ENCODE measurements around the gene HIGD1C. TPM values are rescaled to one million over a fixed set of nuclear protein-coding genes. Genes with fewer than 3 reads are reported as not detected.
"Not testable (repeated sequence)": the region's sequence is repeated elsewhere in the genome, so short reads cannot be mapped to it uniquely, and the experiment has no call there.

The HIGD1C gene
- total and polyA plus RNA-seq, 2 experiments from 2014 or later: not detected

DNA sequence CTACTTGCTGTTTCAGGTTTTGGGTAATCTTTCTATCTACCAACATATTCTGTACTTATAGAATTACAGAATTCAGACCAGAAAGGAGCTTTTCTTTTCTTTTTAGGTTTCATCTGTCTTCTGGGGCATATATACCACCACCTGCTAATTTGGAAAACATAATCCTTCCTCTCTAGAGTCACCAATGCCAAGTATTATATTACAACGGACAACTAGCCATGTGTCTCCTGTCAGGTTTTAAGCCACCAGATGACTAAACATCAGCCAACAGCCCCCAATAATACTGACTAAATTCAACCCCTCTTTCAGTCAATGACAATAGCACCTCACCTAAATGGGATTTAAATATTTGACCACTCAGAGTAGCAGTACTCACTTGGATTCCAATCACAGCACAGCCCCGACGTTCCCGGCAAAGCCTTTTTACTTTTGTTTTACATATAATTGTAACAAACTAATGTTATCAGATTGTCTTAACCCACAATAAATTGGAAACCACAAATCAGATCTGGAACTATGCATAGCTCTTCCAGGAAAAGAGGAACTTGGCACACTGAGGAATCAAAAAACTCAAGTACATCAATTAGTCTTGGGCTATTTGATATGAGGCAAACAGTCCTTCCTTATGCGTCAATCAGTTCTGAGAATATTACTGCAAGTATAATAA lies 60.4 kb downstream of the HIGD1C start:
- H4K20me1 ChIP-seq (ENCODE audit: insufficient read depth): 0 out of 2 replicates have a peak, but pooled peaks cover 6% of the 10 kb centered on the region

DNA sequence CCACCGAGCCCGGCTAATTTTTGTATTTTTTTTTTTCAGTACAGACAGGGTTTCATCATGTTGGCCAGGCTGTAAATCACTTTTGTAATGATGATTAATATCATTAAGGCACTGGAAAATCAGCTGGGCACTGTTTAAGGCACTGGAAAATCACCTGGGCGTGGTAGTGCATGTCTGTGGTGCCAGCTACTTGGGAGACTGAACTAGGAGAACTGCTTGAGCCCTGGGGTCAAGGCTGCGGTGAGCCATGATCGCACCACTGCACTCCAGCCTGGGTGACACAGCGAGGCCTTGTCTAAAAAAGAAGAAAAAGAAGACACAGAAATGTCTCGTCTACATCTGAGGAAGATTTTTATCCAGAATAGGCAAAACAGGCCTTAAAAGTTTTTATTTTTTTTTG lies 61.1 kb downstream of the HIGD1C start:
- H4K20me1 ChIP-seq (ENCODE audit: insufficient read depth): 0 out of 2 replicates have a peak, but pooled peaks cover 6% of the 10 kb centered on the region
- H3K9me2 ChIP-seq (ENCODE audit: insufficient read depth): no peaks in the 10 kb centered on the region
- no peaks in the 10 kb centered on the region for H3F3A ChIP-seq (ENCODE audit: insufficient read depth)
- no peaks in the 10 kb centered on the region for H3K4me1 ChIP-seq (ENCODE audit: insufficient read depth)
- no peak overlapping the region for H2AFZ ChIP-seq
- H3K27ac ChIP-seq: no peak overlapping the region
- no peaks in the 10 kb centered on the region for H3K27me3 ChIP-seq (replicated peaks; ENCODE audit: insufficient read depth)
- no peak overlapping the region for H3K4me3 ChIP-seq
- no peaks in the 10 kb centered on the region for H3K9me3 ChIP-seq (ENCODE audit: low read depth)
- in situ Hi-C loops (cut with MboI): no loop called here
- no peak overlapping the region for H3K4me2 ChIP-seq (ENCODE audit: unreplicated experiment)
- WGBS, 2 experiments (ENCODE audit: low coverage in 1 of 2, low lambda C conversion rate in 2 of 2, missing lambda C conversion rate in 2 of 2): 96 to 99% methylated on average over 7 of the region's 7 CpGs
- no peak for DNase-seq
- TF ChIP-seq EZH2 (IDR thresholded peaks at IDR 0.05; ENCODE audit: insufficient read depth, poor library complexity, severe bottlenecking) (no peak), EZH2phosphoT487 (IDR thresholded peaks at IDR 0.05; ENCODE audit: insufficient read depth, low read depth) (no peak)
- H3K9ac ChIP-seq: no peak overlapping the region
- no peaks in the 10 kb centered on the region for H3K36me3 ChIP-seq (ENCODE audit: low read depth)
- H3K79me2 ChIP-seq (ENCODE audit: insufficient read depth): peaks cover 87% of the 10 kb centered on the region

More for the DNA sequence above, 60.4 kb downstream of the HIGD1C start:
- TF ChIP-seq EZH2phosphoT487 (IDR thresholded peaks at IDR 0.05; ENCODE audit: insufficient read depth, low read depth) (no peak), EZH2 (IDR thresholded peaks at IDR 0.05; ENCODE audit: insufficient read depth, poor library complexity, severe bottlenecking) (no peak)
- Histone ChIP-seq H3K9ac (no peak overlapping the region), H3K9me2 (ENCODE audit: insufficient read depth) (no peaks in the 10 kb centered on the region), H3K4me3 (no peak overlapping the region), H2AFZ (no peak overlapping the region), H3K27me3 (replicated peaks; ENCODE audit: insufficient read depth) (no peaks in the 10 kb centered on the region), H3F3A (ENCODE audit: insufficient read depth) (no peaks in the 10 kb centered on the region), H3K36me3 (ENCODE audit: low read depth) (no peaks in the 10 kb centered on the region), H3K4me1 (ENCODE audit: insufficient read depth) (no peaks in the 10 kb centered on the region), H3K27ac (no peak overlapping the region), H3K9me3 (ENCODE audit: low read depth) (no peaks in the 10 kb centered on the region), H3K79me2 (ENCODE audit: insufficient read depth) (peaks cover 80% of the 10 kb centered on the region), H3K4me2 (ENCODE audit: unreplicated experiment) (no peak overlapping the region)
- in situ Hi-C loops (cut with MboI): no loop called here
- WGBS, 2 experiments (ENCODE audit: low coverage in 1 of 2, low lambda C conversion rate in 2 of 2, missing lambda C conversion rate in 2 of 2): 91% methylated on average over 5 of the region's 5 CpGs
- DNase-seq: no peak

DNA sequence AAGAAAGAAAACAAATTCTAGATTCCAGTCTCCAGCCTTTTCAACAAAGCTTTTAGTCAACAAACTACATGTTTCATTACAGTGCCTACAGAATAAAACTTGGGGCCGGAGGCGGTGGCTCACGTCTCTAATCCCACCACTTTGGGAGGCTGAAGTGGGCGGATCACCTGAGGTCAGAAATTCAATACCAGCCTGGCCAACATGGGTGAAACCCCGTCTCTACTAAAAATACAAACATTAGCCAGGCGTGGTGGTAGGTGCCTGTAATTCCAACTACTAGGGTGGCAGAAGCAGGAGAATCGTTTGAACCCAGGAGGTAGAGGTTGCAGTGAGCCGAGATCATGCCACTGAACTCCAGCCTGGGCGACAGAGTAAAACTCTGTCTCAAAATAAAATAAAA lies 62.1 kb downstream of the HIGD1C start:
- H3K4me2 ChIP-seq (ENCODE audit: unreplicated experiment); DNase-seq; H3F3A ChIP-seq (ENCODE audit: insufficient read depth); H3K9me3 ChIP-seq (ENCODE audit: low read depth); H3K27me3 ChIP-seq (replicated peaks; ENCODE audit: insufficient read depth); H3K9me2 ChIP-seq (ENCODE audit: insufficient read depth); H3K4me3 ChIP-seq; H4K20me1 ChIP-seq (ENCODE audit: insufficient read depth); in situ Hi-C loops (cut with MboI); H3K4me1 ChIP-seq (ENCODE audit: insufficient read depth); H3K36me3 ChIP-seq (ENCODE audit: low read depth); H2AFZ ChIP-seq; H3K9ac ChIP-seq; H3K27ac ChIP-seq: not testable (repeated sequence)
- 94 to 95% methylated on average over 9 of the region's 9 CpGs for WGBS, 2 experiments (ENCODE audit: low coverage in 1 of 2, low lambda C conversion rate in 2 of 2, missing lambda C conversion rate in 2 of 2)
- peaks cover 92% of the 10 kb centered on the region for H3K79me2 ChIP-seq (ENCODE audit: insufficient read depth)

DNA sequence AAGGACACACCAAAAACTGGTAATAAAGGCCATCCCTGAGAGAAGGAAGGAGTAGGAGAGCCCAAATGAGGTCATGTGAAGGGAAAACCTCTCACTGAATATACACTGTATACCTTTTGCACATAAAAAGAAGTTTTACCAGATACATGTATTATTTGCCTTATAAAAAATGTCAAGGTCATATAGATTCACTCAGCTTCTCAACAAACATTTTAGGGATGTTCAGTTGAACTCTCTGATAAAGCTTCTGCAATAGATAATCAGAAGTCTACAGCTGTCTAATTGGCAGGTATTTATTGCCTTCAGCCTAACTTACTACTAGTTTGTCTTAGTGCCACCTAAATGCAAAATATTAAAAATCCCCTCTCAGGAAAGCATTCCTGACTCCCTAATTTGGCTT lies 65.1 kb downstream of the HIGD1C start:
- no peak overlapping the region for H2AFZ ChIP-seq
- H3K4me1 ChIP-seq (ENCODE audit: insufficient read depth): no peaks in the 10 kb centered on the region
- H3K9ac ChIP-seq: no peak overlapping the region
- H3K36me3 ChIP-seq (ENCODE audit: low read depth): no peaks in the 10 kb centered on the region
- H3K4me2 ChIP-seq (ENCODE audit: unreplicated experiment): no peak overlapping the region
- 0 out of 2 replicates have a peak, but pooled peaks cover 6% of the 10 kb centered on the region for H4K20me1 ChIP-seq (ENCODE audit: insufficient read depth)
- H3K27me3 ChIP-seq (replicated peaks; ENCODE audit: insufficient read depth): no peaks in the 10 kb centered on the region
- H3K4me3 ChIP-seq: no peak overlapping the region
- in situ Hi-C loops (cut with MboI): no loop called here
- no peak for DNase-seq
- TF ChIP-seq EZH2phosphoT487 (IDR thresholded peaks at IDR 0.05; ENCODE audit: insufficient read depth, low read depth): no peak
- no peak for TF ChIP-seq EZH2 (IDR thresholded peaks at IDR 0.05; ENCODE audit: insufficient read depth, poor library complexity, severe bottlenecking)
- peaks cover 97% of the 10 kb centered on the region for H3K79me2 ChIP-seq (ENCODE audit: insufficient read depth)
- H3K9me2 ChIP-seq (ENCODE audit: insufficient read depth): no peaks in the 10 kb centered on the region
- no peak overlapping the region for H3K27ac ChIP-seq
- H3F3A ChIP-seq (ENCODE audit: insufficient read depth): no peaks in the 10 kb centered on the region
- no peaks in the 10 kb centered on the region for H3K9me3 ChIP-seq (ENCODE audit: low read depth)

DNA sequence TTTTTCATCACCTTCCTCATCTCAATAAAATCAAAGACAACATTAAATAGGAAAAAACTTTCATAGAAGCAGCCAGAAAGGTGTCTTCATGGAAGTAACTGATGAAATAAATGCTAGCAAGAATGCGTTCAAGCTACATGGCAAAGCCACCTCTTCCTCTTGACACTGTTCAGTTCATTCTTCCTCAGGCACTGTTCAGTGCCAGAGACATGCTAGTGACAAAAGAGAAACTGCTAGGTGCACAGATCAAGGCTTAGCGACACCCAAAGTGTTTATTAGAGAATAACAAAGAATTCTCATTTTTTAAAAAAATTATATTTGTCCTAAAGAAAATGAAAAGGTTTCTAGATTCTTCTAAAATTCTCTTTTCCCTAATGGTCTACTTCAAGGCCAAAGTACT lies 66.6 kb downstream of the HIGD1C start:
- H3K36me3 ChIP-seq (ENCODE audit: low read depth): no peaks in the 10 kb centered on the region
- H3K4me1 ChIP-seq (ENCODE audit: insufficient read depth): peaks cover 6% of the 10 kb centered on the region; the same call in 1 of the 2 replicates
- no peak overlapping the region for H3K4me3 ChIP-seq
- H3K79me2 ChIP-seq (ENCODE audit: insufficient read depth): peaks cover 100% of the 10 kb centered on the region
- no peaks in the 10 kb centered on the region for H3K27me3 ChIP-seq (replicated peaks; ENCODE audit: insufficient read depth)
- no peaks in the 10 kb centered on the region for H3K9me2 ChIP-seq (ENCODE audit: insufficient read depth)
- no peak for DNase-seq
- 0 out of 2 replicates have a peak, but pooled peaks cover 6% of the 10 kb centered on the region for H4K20me1 ChIP-seq (ENCODE audit: insufficient read depth)
- H3K4me2 ChIP-seq (ENCODE audit: unreplicated experiment): no peak overlapping the region
- H2AFZ ChIP-seq: no peak overlapping the region
- H3K9me3 ChIP-seq (ENCODE audit: low read depth): no peaks in the 10 kb centered on the region
- no peak overlapping the region for H3K9ac ChIP-seq
- 95 to 97% methylated on average over 2 of the region's 2 CpGs for WGBS, 2 experiments (ENCODE audit: low coverage in 1 of 2, low lambda C conversion rate in 2 of 2, missing lambda C conversion rate in 2 of 2)
- peaks cover 12% of the 10 kb centered on the region for H3F3A ChIP-seq (ENCODE audit: insufficient read depth)
- no peak overlapping the region for H3K27ac ChIP-seq
- TF ChIP-seq EZH2 (IDR thresholded peaks at IDR 0.05; ENCODE audit: insufficient read depth, poor library complexity, severe bottlenecking) (no peak), EZH2phosphoT487 (IDR thresholded peaks at IDR 0.05; ENCODE audit: insufficient read depth, low read depth) (no peak)
- in situ Hi-C loops (cut with MboI): no loop called here

Data from GM23248 (cell line).